HG03039 (cell line): ENCODE measurements around the gene TBC1D8.

Experiments
- ATAC-seq: cut with Tn5 transposase; IDR thresholded peaks from one replicate; pipeline ENCODE4 v1.9.1; 2021; ENCODE audit warnings: mild to moderate bottlenecking, moderate library complexity; ENCODE audit not compliant: unreplicated experiment

Gene TBC1D8

GRCh38 chr2:101004620-101005325 is 146.4 kb downstream of the TBC1D8 start:
- no peak for ATAC-seq

- no peak for ATAC-seq
Observed at GRCh38 chr2:101003278-101003775, 147.9 kb downstream of the TBC1D8 start.

GRCh38 chr2:101002562-101003277 is 148.5 kb downstream of the TBC1D8 start:
- no peak for ATAC-seq

- peak; percentile 93 for ATAC-seq
Observed at GRCh38 chr2:101001691-101002561, 149.3 kb downstream of the TBC1D8 start, which contains the start of gene RPL31. RPL31 (plus strand) TSS chr2:101002289; CDS start chr2:101002702, 413 bp downstream.

- ATAC-seq: no peak
Observed at GRCh38 chr2:100999995-101000394, 151.2 kb downstream of the TBC1D8 start.

- no peak for ATAC-seq
Observed at GRCh38 chr2:100998235-100998573, 153.0 kb downstream of the TBC1D8 start.

GRCh38 chr2:100997509-100998234 is 153.5 kb downstream of the TBC1D8 start:
- no peak for ATAC-seq

GRCh38 chr2:100995309-100996075 is 155.7 kb downstream of the TBC1D8 start:
- no peak for ATAC-seq

- ATAC-seq: no peak
Observed at GRCh38 chr2:100993294-100993693, 157.9 kb downstream of the TBC1D8 start.

GRCh38 chr2:100992262-100992661 is 158.9 kb downstream of the TBC1D8 start:
- ATAC-seq: no peak

GRCh38 chr2:100991404-100991773 is 159.8 kb downstream of the TBC1D8 start:
- ATAC-seq: no peak

GRCh38 chr2:100990650-100991403 is 160.4 kb downstream of the TBC1D8 start:
- no peak for ATAC-seq

- ATAC-seq: no peak
Observed at GRCh38 chr2:100990166-100990565, 161.0 kb downstream of the TBC1D8 start.

- ATAC-seq: no peak
Observed at GRCh38 chr2:100989666-100990065, 161.5 kb downstream of the TBC1D8 start.

GRCh38 chr2:100988630-100989417 is 162.4 kb downstream of the TBC1D8 start:
- ATAC-seq: no peak

GRCh38 chr2:100987974-100988373 is 163.2 kb downstream of the TBC1D8 start:
- no peak for ATAC-seq

- ATAC-seq: no peak
Observed at GRCh38 chr2:100987536-100987935, 163.6 kb downstream of the TBC1D8 start.

- ATAC-seq: no peak
Observed at GRCh38 chr2:100986157-100986556, 165.0 kb downstream of the TBC1D8 start.
